ENCODE data around the gene CTU2. TPM values are rescaled to one million over a fixed set of nuclear protein-coding genes. Genes with fewer than 3 reads are reported as not detected.

Gene CTU2
- total and polyA plus RNA-seq, 2 of the 4 experiments (the other 2 are of a cell fraction), result 12.9 to 18.4 TPM

- dilution Hi-C loops (cut with HindIII; ENCODE audit: low sequenced_read_pairs, unreplicated experiment), result no loop called here
- no peak for ATAC-seq (ENCODE audit: low read depth)
- WGBS, 2 experiments (ENCODE audit: extremely low coverage in 2 of 2, insufficient read length in 1 of 2), result 100% methylated on average over 1 of the region's 3 CpGs; no CpG with 5 or more reads in 1 of the 2 experiments
Measured at GRCh38 chr16:88665570-88665969, 40.7 kb upstream of the CTU2 start.

More at GRCh38 chr16:88665570-88665969, 40.7 kb upstream of the CTU2 start:
- POLR2A ChIA-PET (ENCODE audit: unreplicated experiment), result no interaction called here
- Histone ChIP-seq H2BK5ac (ENCODE audit: low read depth, low read length, poor library complexity, severe bottlenecking) (no peak overlapping the region), H2BK15ac (ENCODE audit: low read depth, low read length) (no peak overlapping the region), H2BK120ac (ENCODE audit: low read depth, low read length) (no peak overlapping the region), H3K27ac (ENCODE audit: insufficient read depth, low read length) (no peak overlapping the region), H3K9me1 (ENCODE audit: insufficient read depth, low read length) (no peaks in the 10 kb centered on the region), H4K5ac (ENCODE audit: low read depth, low read length) (no peak overlapping the region), H3K56ac (ENCODE audit: extremely low read depth, insufficient read depth, low read length) (no peak overlapping the region), H4K20me1 (ENCODE audit: insufficient read depth, low read length) (no peaks in the 10 kb centered on the region), H3K27me3 (ENCODE audit: control insufficient read depth, insufficient read depth, low read length) (no peaks in the 10 kb centered on the region), H3K14ac (replicated peaks; ENCODE audit: low read depth, low read length) (no peak overlapping the region), H3K79me1 (ENCODE audit: low read depth in 1 of 2, low read length in 2 of 2) (peaks cover 16 to 22% of the 10 kb centered on the region in 2 experiments), H3K4me1 (ENCODE audit: control insufficient read depth, insufficient read depth, low read length) (no peaks in the 10 kb centered on the region), H3K23ac (ENCODE audit: low read depth, low read length) (no peak overlapping the region), H3K36me3 (ENCODE audit: control insufficient read depth, insufficient read depth, low read length) (peaks cover 2% of the 10 kb centered on the region; the same call in 1 of the 2 replicates), H3K9ac (ENCODE audit: low read depth, low read length) (no peak overlapping the region), H3K18ac (ENCODE audit: low read depth, low read length) (no peak overlapping the region), H2AK9ac (replicated peaks; ENCODE audit: low read depth, low read length, poor library complexity) (no peak overlapping the region), H2BK20ac (ENCODE audit: low read depth, low read length) (no peak overlapping the region), H4K8ac (ENCODE audit: low read depth in 2 of 2, low read length in 2 of 2) (no peak overlapping the region), H3K4ac (ENCODE audit: low read depth, low read length) (no peak overlapping the region), H3K9me3 (ENCODE audit: control insufficient read depth, insufficient read depth, low read length) (no peaks in the 10 kb centered on the region), H3K4me3 (ENCODE audit: insufficient read depth, low read depth, low read length) (no peak overlapping the region), H2AFZ (replicated peaks; ENCODE audit: low read length, poor library complexity) (no peak overlapping the region), H3K4me2 (ENCODE audit: low read depth, low read length) (no peak overlapping the region), H2AK5ac (ENCODE audit: low read depth, low read length) (no peak overlapping the region), H4K91ac (ENCODE audit: insufficient read depth, low read depth, low read length) (no peak overlapping the region)
- intact Hi-C loops (cut with micrococcal nuclease), result no loop called here
- no peak for DNase-seq
- BruUV-seq (replicated peaks), result no TSS peak
- TF ChIP-seq POLR2A (IDR thresholded peaks at IDR 0.05; ENCODE audit: low read depth, low read length), result no peak
- TF ChIP-seq SMC3 (IDR thresholded peaks at IDR 0.05; ENCODE audit: low read depth, low read length), result no peak
- TF ChIP-seq CTCF (conservative IDR thresholded peaks at IDR 0.05; ENCODE audit: low read depth, low read length), result no peak
- in situ Hi-C loops (cut with MboI; ENCODE audit: low sequenced_read_pairs), result no loop called here
- CTCF ChIA-PET, result no interaction called here

Data from IMR-90 (cell line).